Activated CD4-positive, alpha-beta T cell treated with anti-CD3 and anti-CD28 coated beads, Interleukin-2, amount 50 U/mL, for 4 hours (primary cell): Measurements from ENCODE around the gene SNAP25.

ENCODE experiments used
- DNase-seq, 2 experiments: peaks; one replicate each; pipeline ENCODE4 v3.0.0-alpha.2; 2020

Gene SNAP25

DNA sequence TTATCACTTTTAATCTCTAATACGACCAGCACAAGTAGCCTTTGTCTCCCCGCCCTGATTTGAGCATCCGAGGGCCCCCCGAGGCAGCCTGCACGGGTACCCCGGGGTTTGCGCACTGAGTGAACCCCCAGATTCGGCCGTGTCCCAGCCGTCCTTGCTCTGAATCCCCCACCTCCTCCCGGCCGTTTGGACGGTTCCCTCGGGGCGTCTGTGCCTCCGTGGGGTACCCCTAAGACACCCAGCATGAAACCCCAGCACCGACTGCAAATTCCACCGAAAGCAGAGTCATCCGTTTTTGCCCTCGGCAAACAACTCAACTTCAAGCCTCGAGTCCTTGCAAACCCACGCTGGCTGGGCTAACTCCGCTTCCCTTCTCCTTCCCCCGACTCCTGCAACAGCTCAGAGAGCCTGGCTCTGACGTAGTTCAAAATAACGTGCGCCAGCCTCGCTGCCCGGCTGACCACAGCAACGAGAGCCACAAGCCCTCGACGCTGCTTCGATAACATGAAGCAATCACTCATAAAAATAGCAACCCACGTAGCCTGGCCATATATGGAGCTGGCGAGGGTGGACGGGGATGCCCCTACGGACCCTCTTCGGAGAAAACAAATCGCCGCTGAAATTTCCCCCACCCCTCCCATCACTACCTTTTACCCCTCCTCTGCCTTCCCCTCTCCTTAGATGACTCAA lies 764 bp upstream of the SNAP25 start:
- DNase-seq, result no peak

DNA sequence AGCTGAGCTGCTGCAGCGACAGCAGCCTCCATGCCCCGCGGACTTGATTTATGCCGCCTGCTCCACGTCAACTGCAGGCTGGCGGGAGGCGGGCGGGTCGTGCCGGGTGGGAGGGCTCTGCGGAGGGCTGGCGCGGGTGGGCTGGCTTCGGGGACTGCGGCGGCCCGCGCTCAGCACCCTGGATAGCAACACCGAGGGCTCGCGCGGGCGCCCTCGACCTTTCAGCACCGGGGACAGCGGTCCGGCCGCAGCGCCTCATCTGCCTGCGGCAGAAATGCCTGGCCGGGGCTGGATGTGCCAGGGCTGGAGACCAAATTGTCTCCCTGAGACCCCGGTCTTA lies 792 bp downstream of the SNAP25 start:
- DNase-seq, result peak; percentile 29

DNA sequence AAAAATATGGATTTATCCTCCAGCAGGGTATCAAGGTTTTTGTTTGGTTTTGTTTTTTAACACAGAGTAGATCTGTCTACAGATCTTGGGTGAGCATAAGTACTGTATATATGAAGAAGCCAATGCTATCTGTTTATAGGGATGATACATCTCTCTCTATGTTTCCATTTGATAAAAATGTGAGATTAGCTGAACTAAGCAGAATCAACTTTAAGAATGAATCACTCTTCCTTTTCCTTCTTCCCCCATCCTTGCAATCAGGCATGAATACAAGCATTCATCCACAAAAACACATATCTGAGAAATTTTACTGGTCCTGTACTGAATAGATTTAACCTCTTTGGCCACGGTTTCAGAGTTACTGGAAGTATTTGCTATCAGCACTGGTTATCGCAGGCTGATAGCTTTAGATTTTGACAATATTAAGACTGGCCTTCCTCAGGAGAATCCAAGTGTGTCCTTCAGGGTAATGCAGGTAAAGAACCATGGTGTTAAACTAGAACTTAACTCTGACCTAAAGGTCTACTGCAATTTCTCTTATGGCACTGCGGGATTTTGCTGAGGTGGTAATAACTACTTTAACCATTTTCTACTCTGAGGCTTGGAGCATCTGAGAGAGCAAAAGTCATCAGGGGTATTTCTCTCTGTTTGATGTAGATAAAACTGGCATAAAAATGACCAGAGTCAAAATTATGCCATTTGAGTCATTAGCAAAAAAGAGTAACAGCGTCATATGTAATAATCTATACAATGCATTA lies 1.5 kb downstream of the SNAP25 start:
- DNase-seq, result no peak

DNA sequence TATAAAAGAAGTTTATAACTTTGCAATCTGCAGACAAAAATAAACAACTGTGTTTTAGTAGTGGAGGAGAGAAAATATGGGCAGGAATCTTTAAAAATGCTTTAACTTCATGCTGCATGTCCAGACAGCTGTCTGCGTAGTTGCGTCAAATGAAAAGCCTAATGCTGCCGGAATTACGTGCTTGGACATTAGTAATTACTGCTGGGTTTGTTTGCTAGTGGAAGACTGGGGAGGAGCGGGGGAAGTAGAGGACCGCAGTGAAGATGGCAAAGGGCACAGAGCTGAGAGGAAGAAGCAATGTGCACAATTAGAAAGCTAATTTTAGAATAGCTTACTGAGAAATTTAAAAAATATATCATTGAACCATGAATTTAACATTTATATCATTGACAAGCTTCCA lies 2.4 kb downstream of the SNAP25 start:
- no peak for DNase-seq

DNA sequence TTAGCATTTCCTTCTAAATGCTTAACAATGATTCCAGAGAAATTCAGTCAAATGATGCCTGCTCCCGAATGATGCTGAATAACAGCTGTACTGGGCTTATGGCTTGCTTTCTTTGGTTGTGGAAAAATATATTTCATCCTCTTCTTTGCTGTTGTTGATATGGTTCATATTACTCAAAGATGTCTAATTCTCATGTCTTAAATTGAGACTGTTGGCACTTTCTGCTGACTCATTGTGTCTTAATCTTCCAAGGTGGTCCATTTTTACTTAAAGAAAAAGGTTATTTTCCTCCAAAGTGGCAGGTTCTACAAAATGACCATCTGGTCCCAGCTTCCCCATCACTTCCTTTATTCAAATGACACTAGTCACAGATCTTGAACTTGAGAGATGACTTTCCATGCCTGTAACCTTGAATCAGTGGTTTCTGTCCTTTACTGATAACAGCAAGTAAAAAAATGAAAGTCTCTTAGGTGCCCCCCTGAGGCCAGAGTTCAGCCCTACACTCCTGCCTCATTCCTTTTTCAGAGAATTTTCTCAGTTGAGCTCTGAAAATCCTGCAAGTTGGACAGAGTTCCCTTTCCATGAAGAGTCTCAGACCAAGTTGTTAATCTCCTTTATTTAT lies 6.9 kb downstream of the SNAP25 start:
- DNase-seq, result no peak

DNA sequence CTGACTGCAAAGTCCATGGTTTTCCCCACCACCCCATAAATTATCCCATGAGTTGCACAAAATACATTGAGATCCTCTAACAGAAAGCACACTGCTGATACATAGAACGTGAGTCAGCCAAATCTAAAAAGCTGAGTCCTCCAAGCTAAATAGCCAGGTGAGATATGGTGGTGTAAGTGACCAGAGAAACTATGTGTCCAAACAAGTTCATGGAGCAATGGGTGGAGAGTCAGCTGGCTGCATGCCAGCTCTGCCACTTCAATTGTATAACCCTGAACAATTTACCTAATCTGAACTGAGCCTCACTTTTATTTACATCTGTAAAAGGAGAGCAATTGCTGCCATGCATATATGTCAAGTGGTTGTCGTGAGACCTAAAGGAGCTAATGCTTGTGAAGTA lies 9.7 kb downstream of the SNAP25 start:
- DNase-seq, result no peak

DNA sequence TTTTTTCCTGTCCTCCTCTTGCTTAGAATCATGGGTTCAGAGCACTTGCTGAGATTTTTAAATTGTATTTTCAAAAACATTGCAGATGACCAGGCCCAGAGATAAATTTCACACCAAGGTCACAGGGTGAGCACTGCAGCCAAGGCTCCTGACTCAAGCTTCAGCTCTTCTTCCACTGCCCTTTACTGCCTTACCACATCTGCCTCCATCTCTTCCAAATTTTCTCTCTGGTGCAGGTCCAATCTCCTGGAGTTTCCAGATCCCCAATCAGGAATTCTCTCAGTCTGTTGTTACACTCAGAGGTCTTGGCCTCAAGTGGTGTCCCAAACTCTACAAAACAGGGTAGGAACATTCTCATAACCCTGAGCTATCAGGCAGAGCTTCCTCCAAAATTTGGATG lies 12.7 kb downstream of the SNAP25 start:
- DNase-seq, result no peak

DNA sequence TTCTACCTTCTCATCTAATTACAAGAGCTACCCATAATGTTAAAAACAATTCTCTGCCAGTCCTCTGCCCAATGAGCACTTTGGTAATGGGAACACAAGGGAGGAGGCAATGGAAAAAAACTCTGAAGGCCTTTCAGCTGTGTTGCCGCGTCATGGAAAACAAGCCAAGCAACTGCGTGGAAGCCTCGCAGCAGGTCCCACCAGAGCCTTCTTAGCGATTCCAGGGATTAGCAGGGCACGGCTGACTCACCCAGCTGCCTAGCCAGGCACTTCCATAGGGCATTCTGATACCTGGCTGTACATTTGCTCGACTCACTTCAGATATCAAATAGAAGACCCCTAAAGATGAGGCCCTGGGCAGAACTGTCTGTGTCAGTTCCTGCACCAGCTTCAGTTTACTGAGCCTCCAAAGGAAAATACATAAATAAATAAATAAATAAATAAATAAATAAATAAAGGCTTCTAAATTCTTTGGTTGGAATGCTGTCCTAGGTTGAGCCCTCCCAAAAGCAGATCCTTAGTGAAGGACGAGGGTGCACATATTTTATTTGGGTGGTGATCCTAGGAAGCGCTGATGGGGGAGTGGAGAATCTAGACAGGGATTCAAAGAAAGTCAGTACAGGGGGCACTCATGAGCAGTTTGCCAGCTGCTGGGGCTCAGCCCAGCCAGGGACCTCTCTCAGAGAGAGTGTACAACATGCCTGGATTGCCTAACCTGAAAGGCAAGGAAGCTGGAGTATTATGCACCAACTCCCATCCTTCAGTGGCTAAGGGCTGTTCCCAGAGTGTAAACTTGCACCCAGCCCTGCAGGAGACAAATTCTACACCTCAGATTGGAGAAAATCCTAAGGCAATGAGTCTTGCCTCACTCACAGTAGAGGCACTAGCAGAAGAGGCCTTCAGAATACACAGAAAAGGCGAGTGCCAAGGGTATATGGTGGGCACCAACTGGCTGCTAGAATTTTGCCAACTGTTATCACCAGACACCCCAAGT lies 18.2 kb downstream of the SNAP25 start:
- DNase-seq, result no peak

DNA sequence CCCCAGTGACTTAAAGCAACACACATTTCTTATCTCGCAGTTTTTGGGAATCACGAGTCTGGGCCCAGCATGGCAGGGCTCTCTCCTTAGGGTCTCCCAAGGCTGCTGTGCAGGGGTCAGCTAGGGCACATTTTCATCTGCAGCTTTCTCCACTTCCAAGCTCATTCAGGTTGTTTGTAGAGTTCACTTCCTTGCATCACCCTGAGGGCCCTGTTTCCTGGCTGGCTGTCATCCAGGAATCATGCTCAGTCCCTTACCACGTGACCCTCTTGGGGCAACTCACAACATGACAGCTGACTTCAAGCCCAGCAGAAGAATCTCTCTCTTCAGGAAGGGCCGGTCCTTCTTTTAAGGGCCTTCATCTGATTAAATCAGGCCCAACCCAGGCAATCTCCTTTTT lies 21.3 kb downstream of the SNAP25 start:
- DNase-seq, result no peak

DNA sequence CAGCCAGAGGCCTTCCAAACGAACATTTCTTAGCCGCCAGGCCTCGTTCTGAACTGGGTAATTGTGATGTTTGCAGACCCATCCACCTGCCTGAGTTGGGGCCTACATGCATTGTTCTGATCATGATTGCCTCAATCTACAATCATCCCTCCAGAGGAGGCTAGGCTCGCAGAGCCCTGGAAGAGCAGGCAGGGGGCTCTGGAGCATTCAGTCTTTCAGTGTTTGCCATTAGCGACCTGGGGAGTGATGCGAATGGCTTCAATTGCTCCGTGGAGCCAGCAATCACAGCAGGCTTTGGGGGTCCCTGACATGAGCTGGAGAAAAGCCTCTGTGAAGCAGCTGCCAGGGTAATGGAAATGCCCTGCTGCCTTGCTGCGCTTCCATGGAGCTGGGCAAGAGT lies 22.0 kb downstream of the SNAP25 start:
- DNase-seq, result no peak

DNA sequence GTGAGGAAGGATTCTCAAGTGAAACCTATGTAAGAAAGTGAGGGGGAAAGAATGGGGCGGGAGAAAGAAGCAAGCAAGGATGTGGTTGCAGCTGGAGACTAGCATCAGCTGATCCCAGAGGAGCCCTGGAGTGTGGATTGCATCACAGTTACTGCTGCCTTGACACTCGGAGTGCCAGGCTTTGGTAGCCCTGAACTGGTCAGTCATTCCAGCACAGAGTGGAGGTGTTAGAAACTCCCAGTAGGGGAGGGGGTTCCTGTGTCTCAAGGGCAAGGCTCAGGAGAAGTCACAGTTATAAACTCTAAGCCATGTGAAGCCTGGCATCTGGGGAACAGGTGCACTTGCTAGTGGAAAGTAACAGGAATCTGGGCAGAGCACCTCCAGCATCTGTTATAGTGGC lies 23.5 kb downstream of the SNAP25 start:
- no peak for DNase-seq

DNA sequence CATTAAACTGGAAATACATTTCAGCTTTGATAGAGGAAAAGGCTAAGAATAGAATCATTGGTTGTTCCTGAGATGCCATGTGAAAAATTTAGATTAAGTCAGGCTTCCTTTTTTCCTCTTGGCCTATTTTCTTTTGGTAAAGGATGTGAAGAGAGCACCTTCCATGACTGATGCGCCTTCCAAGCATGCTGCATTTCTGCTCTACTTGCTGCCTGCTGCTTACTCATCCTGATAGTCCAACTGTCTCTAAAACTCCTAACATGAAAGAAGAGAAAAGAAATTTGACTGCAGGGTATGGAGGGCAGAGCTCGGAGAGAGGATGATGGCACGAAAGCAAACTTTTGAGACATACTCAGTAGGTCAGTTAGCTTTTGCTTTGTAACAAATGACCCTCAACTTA lies 28.8 kb downstream of the SNAP25 start:
- no peak for DNase-seq

DNA sequence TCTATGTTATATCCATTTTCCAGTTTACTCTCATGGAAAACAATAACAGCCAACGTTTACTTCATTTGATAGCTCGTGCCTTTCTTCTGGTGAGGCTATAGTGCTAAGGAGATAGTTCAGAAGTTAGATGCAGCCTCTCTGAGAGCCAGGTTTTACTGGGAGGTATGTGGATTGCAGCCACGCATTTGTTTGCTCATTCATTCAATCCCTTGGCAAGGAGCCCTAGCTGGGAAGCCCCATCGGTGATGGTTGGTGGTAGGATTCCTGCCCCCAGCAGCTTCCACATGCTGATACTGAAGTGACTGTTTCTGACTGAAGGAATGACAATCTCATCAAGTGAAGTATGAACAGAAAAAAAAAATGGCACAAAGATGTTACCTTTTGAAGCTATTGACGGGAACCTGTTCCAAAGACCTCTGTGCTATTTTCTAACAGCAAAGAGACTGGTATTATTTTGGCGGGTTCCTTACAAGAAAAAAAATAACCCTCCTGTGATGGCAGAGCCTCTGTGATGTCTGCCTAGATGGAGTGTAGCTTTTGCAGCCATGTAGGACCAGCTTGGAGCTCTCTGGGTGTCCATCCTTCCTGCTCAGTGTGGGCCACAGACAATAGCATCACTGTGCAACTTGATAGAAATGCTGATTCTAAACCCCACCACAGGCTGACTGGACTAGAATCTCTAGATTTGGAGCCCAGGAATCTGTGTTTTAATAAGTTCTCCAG lies 30.6 kb downstream of the SNAP25 start:
- DNase-seq, result no peak

DNA sequence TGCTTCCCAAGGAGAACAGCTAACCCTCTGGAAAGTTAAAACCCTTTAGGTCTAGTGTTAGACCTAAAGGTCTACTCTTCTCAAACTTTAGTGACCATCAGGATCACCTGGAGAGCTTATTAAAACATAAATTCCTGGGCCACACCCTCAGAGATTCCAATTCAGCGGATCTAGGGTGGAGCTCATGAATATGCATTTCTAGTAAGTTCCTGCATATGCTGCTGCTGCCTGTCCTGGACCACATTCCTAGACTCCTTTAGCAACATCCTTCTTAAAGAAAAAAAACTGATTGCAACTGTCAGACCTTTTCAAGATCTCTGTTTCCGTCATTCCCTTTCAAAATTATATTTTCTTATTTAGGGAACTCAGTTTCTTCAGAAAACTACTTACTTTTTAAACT lies 31.2 kb downstream of the SNAP25 start:
- no peak for DNase-seq

DNA sequence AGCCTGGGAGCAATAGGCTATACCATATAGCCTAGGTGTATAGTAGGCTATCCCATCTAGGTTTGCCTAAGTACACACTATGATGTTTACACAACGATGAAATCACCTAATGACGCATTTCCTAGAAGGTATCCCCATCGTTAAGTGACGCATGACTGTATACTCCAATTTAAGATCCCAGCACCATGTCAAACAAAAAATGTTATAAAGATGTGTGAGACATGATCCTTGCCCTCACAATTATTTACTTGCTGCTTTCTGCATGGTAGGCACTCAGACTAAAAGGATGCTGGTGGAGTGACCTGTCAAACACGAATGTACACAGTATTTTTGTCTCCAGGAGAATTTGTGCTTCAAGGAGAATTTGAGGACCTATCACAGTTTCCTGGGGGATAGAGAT lies 32.3 kb downstream of the SNAP25 start:
- no peak for DNase-seq

DNA sequence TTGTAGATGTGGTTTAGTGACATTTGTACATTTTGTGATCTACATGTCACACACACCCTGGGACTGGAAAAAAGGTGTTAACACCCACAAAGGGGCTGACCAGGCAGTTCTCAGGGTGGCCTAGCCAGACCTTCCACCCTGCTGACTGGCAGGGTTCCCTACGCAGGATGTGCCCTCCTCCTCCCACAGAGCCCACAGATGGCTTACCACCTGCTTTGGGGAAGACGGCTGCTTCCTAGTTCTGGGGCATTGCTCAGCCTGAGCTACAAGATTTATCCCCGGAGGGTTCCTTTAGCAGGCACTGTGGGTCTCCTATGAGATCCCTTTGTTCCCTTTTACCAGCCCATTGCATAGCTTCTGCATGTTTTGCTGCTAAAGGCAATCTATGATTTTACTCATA lies 35.1 kb downstream of the SNAP25 start:
- DNase-seq, result no peak

DNA sequence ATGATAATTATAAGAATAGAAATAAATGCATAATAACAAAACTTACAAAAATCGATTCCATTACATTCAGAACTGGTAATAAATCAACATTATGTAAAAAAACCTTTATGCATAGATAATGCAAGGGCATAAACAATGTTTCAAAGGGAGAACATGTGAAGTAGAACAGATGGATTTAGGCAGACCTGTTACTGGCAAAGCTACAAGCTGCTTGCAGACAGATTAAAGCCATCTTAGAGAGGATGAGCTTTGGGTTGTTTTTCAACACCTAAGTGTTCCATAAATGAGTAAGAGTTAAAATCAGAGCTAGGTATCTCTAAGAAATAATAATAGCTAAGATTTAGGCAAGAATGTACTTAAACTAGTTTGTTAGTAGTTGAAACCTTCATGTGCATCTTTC lies 37.2 kb downstream of the SNAP25 start:
- DNase-seq, result no peak

DNA sequence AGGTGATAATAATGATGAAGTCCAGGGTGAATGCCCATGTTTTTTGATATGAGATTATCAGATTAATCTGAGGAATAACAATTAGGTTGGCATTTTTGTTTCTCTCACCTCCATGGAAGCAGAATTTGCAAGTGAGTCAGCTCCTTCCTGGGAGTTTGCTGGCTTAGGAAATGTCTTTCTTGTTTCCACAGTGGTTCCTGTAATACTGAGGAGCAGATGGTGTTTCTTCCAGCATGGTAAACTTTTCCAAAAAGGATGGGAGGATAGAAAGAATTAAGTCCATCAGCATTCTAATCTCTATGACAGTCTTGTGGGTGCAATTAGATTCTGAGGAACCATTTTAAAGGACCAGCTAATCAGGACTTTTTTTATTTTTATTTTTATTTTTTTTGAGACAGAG lies 40.5 kb downstream of the SNAP25 start:
- DNase-seq, result no peak

DNA sequence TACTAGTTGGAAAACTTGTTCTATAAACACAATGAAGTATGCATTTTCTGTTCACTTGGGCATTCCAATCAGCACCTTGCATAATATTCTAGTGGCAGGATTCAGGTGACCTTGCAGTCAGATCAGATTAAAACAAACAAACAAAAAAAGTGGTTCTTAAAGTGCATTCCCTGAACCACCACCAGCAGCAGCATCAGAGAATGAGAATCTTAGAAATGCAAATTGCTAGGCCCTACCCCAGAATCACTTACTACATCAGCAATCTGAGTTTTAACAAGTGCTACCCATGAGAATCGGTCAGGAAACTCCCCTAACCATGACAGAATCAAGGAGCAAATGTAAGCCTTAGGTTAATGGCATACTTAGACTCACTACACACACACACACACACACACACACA lies 41.7 kb downstream of the SNAP25 start:
- no peak for DNase-seq

DNA sequence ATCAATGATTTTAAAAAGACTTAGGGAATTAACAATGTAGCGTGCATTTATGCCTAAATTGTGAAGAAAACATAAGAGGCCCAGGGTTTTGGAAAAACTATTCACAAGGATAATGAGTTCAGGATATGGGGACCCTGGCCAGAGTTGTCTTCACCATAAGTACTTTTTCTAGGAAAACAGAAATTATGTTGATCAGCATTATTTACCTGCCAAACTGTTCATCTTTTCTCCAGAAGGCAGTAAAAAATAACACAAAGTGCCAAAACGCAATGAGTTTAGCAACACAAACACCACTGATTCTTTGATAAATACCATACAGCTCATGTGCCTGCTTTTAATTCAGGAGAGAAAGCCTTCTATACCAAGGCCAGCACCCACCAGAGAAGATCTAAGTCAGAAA lies 43.1 kb downstream of the SNAP25 start:
- DNase-seq, result no peak

DNA sequence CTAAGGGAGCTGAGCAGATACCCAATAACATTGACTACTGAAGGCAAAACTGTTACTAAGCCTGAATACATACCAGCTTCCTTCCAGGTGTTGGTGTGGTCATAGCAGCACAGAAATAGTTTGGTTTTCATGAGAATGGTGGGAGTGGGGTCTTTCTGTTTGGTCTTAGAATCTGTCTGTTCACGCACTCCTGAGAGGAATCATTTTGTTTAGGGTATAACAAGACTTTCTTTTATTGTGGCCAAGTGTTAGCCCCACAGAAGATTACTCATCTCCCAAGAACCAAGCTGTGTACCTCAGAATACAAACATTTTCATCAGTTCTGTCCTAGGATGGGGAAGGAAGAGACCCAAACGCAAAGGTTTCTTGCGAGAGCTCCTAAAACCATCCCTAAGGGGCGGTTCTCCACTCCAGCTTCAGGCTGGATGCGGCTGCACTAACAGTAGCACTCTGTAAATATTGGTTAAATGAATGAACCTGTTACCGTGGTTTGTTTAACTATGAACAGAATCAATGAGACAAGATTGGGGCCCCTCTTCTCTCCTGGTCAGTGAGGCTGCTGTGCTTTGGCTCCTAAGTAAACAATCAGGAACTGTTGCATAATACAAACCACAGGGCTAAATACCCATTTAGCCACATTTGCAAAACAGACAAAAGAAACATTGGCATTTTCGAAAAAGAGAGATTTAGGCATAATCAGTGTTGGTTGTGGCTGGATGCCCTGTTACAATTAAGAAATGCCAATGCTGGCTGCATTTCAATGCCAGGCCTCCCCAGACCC lies 44.9 kb downstream of the SNAP25 start:
- no peak for DNase-seq

DNA sequence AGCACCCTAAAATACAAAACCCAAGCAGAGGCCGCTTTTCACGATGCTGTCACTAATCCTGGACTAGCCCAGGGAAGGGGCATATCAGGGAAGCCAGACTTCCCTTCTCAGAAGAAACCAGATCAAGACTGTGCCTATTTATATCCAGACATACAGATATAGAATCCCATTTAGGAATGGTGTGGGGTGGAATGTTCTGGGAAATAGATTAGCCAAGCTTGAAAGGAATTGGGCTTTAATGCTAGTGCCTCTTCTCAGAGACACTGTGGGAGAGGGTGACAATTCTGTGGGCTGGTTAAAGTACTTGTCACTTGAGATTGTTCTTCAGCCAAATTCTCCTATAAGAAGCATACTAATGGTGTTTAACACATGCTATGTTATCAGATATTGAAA lies 45.5 kb downstream of the SNAP25 start:
- DNase-seq, result no peak
